Measurements from ENCODE around the gene LRP4. TPM values are rescaled to one million over a fixed set of nuclear protein-coding genes. Genes with fewer than 3 reads are reported as not detected.

Gene LRP4
- total RNA-seq, 1 donor from 2014 or later, result 10.1 TPM

DNA sequence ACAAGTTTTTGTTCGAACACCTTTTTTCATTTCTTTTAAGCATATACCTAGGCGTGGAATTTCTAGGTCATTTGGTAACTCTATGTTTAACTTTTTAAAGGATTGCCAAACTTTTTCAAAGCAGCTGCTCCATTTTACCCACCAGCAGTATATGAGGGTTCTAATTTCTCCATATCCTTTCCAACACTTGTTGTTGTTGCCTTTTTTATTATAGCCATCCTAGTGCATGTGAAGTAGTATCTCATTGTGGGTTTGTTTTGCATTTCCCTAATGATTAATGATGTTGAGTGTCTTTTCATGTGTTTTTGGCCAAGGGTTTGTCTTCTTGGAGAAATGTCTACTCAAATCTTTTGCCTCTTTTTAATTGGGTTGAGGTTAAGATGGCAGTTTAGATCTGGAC is 42.7 kb upstream of the LRP4 start:
- no peak for DNase-seq (ENCODE audit: extremely low spot score in 2 of 2)
- Histone ChIP-seq H3K9me3 (no peaks in the 10 kb centered on the region), H3K36me3 (no peaks in the 10 kb centered on the region), H3K4me3 (no peak overlapping the region), H3K4me1 (no peaks in the 10 kb centered on the region), H3K27ac (no peak overlapping the region), H3K27me3 (no peaks in the 10 kb centered on the region)
- intact Hi-C loops (cut with DNase I), result no loop called here
- TF ChIP-seq POLR2A (IDR thresholded peaks at IDR 0.05) (no peak), POLR2AphosphoS5 (IDR thresholded peaks at IDR 0.05; ENCODE audit: insufficient read depth in 1 of 2, low read depth in 1 of 2) (no peak)
- TF ChIP-seq, protein P1, sequence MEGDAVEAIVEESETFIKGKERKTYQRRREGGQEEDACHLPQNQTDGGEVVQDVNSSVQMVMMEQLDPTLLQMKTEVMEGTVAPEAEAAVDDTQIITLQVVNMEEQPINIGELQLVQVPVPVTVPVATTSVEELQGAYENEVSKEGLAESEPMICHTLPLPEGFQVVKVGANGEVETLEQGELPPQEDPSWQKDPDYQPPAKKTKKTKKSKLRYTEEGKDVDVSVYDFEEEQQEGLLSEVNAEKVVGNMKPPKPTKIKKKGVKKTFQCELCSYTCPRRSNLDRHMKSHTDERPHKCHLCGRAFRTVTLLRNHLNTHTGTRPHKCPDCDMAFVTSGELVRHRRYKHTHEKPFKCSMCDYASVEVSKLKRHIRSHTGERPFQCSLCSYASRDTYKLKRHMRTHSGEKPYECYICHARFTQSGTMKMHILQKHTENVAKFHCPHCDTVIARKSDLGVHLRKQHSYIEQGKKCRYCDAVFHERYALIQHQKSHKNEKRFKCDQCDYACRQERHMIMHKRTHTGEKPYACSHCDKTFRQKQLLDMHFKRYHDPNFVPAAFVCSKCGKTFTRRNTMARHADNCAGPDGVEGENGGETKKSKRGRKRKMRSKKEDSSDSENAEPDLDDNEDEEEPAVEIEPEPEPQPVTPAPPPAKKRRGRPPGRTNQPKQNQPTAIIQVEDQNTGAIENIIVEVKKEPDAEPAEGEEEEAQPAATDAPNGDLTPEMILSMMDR (IDR thresholded peaks at IDR 0.05), result no peak

DNA sequence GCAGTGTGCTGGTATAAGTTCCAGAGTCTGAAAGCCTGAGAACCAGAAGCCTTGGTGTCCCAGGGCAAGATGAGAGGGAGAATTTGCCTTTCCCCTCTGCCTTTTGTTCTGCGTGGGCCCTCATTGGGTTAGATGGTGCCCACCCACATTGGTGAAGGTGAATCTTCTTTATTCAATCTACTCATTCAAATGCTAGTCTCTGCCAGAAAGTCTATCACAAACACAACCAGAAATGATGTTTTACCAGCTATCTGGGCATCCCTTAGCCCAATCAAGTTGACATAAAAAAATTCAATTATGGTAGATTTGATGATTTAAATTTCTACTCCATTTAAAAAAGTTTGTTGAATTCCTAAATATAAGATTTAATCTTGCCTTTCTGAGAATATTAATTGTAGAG is 40.4 kb upstream of the LRP4 start:
- H3K27ac ChIP-seq, result no peak overlapping the region
- no peaks in the 10 kb centered on the region for H3K27me3 ChIP-seq
- H3K4me3 ChIP-seq, result no peak overlapping the region
- no peaks in the 10 kb centered on the region for H3K9me3 ChIP-seq
- TF ChIP-seq POLR2A (IDR thresholded peaks at IDR 0.05), result no peak
- no peak for TF ChIP-seq POLR2AphosphoS5 (IDR thresholded peaks at IDR 0.05; ENCODE audit: insufficient read depth in 1 of 2, low read depth in 1 of 2)
- TF ChIP-seq, protein P1 (IDR thresholded peaks at IDR 0.05), result no peak
- intact Hi-C loops (cut with DNase I), result no loop called here
- no peaks in the 10 kb centered on the region for H3K36me3 ChIP-seq
- no peak for DNase-seq (ENCODE audit: extremely low spot score in 2 of 2)
- H3K4me1 ChIP-seq, result no peaks in the 10 kb centered on the region

DNA sequence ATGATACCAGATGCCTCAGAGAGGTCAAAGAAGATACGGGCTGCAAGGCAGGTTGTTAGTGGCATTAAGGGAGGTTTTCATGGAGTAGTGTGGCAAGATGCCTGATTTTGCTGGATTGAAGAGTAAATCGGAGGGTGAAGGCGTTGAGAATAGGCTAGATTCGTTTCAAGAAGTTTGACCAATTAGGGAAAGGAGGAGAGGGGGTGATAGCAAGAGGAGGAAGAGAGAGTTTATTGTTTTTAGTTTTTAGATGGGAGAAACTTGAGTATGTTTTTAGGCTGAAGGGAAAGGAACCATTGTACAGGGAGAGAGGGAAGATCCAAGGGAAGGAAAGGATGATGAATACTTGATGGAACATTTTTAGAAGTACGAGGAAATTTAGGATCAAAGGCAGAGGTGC is 34.7 kb upstream of the LRP4 start:
- H3K4me3 ChIP-seq, result no peak overlapping the region
- H3K9me3 ChIP-seq, result no peaks in the 10 kb centered on the region
- H3K27ac ChIP-seq, result no peak overlapping the region
- H3K4me1 ChIP-seq, result peaks cover 7% of the 10 kb centered on the region
- TF ChIP-seq POLR2AphosphoS5 (IDR thresholded peaks at IDR 0.05; ENCODE audit: insufficient read depth in 1 of 2, low read depth in 1 of 2) (no peak), POLR2A (IDR thresholded peaks at IDR 0.05) (no peak)
- TF ChIP-seq, protein P1 (IDR thresholded peaks at IDR 0.05), result no peak
- no peak for DNase-seq (ENCODE audit: extremely low spot score in 2 of 2)
- H3K36me3 ChIP-seq, result no peaks in the 10 kb centered on the region
- intact Hi-C loops (cut with DNase I), result no loop called here
- H3K27me3 ChIP-seq, result no peaks in the 10 kb centered on the region

DNA sequence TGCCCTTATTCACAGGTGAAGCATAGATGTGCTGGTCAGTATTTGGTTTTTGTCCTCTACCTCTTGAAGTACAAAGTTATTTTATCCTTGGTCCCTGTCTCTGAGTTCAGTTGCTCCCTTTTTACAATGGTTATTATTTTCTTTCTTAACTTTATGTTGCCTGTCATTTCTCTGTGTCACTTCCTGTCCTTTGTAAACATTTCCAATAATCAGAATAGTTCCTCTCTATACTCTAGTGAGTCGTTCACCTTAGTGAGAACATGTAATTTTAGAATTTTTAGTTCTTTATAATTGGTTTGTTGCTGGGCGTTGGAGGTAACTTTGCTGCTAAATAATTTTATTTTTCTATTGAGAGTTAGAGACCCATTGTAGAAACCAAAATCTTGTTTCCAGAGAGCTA is 34.2 kb upstream of the LRP4 start:
- Histone ChIP-seq H3K4me1 (peaks cover 12% of the 10 kb centered on the region), H3K27me3 (no peaks in the 10 kb centered on the region), H3K4me3 (no peak overlapping the region), H3K27ac (no peak overlapping the region), H3K36me3 (no peaks in the 10 kb centered on the region), H3K9me3 (no peaks in the 10 kb centered on the region)
- TF ChIP-seq POLR2AphosphoS5 (IDR thresholded peaks at IDR 0.05; ENCODE audit: insufficient read depth in 1 of 2, low read depth in 1 of 2) (no peak), POLR2A (IDR thresholded peaks at IDR 0.05) (no peak)
- TF ChIP-seq, protein P1 (IDR thresholded peaks at IDR 0.05), result no peak
- DNase-seq (ENCODE audit: extremely low spot score in 2 of 2), result no peak
- intact Hi-C loops (cut with DNase I), result no loop called here

DNA sequence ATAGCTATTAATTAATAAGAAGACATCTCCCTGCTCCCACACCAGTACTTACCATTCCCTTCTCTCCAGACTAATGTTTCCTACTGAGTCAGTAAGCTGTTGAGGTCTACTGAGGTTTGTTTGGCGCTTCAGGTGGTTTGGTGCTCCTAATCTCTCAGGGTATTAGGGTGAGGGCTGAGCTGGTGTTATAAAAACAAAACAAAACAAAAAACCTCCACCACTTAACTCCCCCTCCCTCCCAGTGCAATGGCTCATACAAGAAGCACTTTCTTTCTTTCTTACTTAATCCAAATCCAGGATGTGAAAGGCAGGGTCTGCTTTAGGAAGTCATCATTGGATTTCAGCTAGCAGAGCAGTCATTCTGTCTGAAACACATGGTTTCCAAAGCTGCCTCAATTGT is 33.5 kb upstream of the LRP4 start:
- H3K27ac ChIP-seq, result no peak overlapping the region
- H3K4me3 ChIP-seq, result no peak overlapping the region
- DNase-seq (ENCODE audit: extremely low spot score in 2 of 2), result no peak
- H3K4me1 ChIP-seq, result peaks cover 12% of the 10 kb centered on the region
- TF ChIP-seq POLR2A (IDR thresholded peaks at IDR 0.05), result no peak
- TF ChIP-seq, protein P1 (IDR thresholded peaks at IDR 0.05), result no peak
- no peak for TF ChIP-seq POLR2AphosphoS5 (IDR thresholded peaks at IDR 0.05; ENCODE audit: insufficient read depth in 1 of 2, low read depth in 1 of 2)
- intact Hi-C loops (cut with DNase I), result no loop called here
- no peaks in the 10 kb centered on the region for H3K27me3 ChIP-seq
- H3K36me3 ChIP-seq, result no peaks in the 10 kb centered on the region
- no peaks in the 10 kb centered on the region for H3K9me3 ChIP-seq

Data from vagina (tissue), 2 donors.